Liver (tissue), 9 donors: ENCODE measurements around the gene GZMM. TPM values are rescaled to one million over a fixed set of nuclear protein-coding genes. Genes with fewer than 3 reads are reported as not detected.

Experiments
- DNase-seq: peaks from one replicate; pipeline ENCODE4 v3.0.0-alpha.2; 2017; ENCODE audit warnings: low spot score
- H3K27ac ChIP-seq, 2 donors: one replicate each; pipeline ENCODE4 v1.7.0; 2013; ENCODE audit warnings: inconsistent platforms in 2 of 2, low read length in 2 of 2, control low read depth in 1 of 2, low read depth in 1 of 2, mild to moderate bottlenecking in 1 of 2
- H3K27me3 ChIP-seq, 4 donors: one replicate each; pipeline versions ENCODE4 v1.6.1 to v1.7.0; 2013; ENCODE audit warnings: low read length in 3 of 4, inconsistent platforms in 1 of 4, mild to moderate bottlenecking in 1 of 4, moderate library complexity in 1 of 4; ENCODE audit not compliant: control insufficient read depth in 4 of 4, insufficient read depth in 4 of 4
- H3K36me3 ChIP-seq, 4 donors: one replicate each; pipeline versions ENCODE4 v1.6.1 to v1.7.0; 2013; ENCODE audit warnings: low read length in 3 of 4, mild to moderate bottlenecking in 3 of 4, low read depth in 1 of 4, moderate library complexity in 1 of 4; ENCODE audit not compliant: control insufficient read depth in 4 of 4, insufficient read depth in 3 of 4
- H3K4me1 ChIP-seq, 4 donors: one replicate each; pipeline versions ENCODE4 v1.6.1 to v1.7.0; 2013; ENCODE audit warnings: low read length in 3 of 4, mild to moderate bottlenecking in 3 of 4, moderate library complexity in 1 of 4; ENCODE audit not compliant: control insufficient read depth in 4 of 4, insufficient read depth in 4 of 4
- H3K4me3 ChIP-seq, 3 donors: one replicate each; pipeline versions ENCODE4 v1.6.1 to v1.7.0; 2013; ENCODE audit warnings: low read length in 3 of 3, control low read depth in 1 of 3, low read depth in 1 of 3, mild to moderate bottlenecking in 1 of 3
- H3K9ac ChIP-seq, 2 donors: one replicate each; pipeline ENCODE4 v1.7.0; 2013; ENCODE audit warnings: low read length in 2 of 2, mild to moderate bottlenecking in 2 of 2, moderate library complexity in 2 of 2, control low read depth in 1 of 2, low read depth in 1 of 2
- H3K9me3 ChIP-seq, 4 donors: one replicate each; pipeline versions ENCODE4 v1.6.1 to v1.7.0; 2013; ENCODE audit warnings: low read length in 3 of 4; ENCODE audit not compliant: control insufficient read depth in 4 of 4
- CTCF ChIP-seq: fragments of 150-350 bp; IDR thresholded peaks from 2 replicates; pipeline ENCODE4 v1.5.1; 2017; ENCODE audit warnings: improper control_type of control experiment, low read depth, low read length; ENCODE audit not compliant: missing input control
- FOXA1 ChIP-seq: IDR thresholded peaks from 2 replicates; pipeline ENCODE4 v1.6.1; 2016; ENCODE audit warnings: antibody characterized with exemption
- FOXA2 ChIP-seq: IDR thresholded peaks from 2 replicates; pipeline ENCODE4 v1.6.1; 2016; ENCODE audit warnings: antibody characterized with exemption
- GABPA ChIP-seq, 2 donors: IDR thresholded peaks in 1 of 2; conservative IDR thresholded peaks in 1 of 2; 2 replicates each; pipeline ENCODE4 v1.6.1; 2016; ENCODE audit warnings: antibody characterized with exemption in 2 of 2, mild to moderate bottlenecking in 1 of 2, moderate library complexity in 1 of 2
- HNF4A ChIP-seq, 2 donors: conservative IDR thresholded peaks; 2 replicates each; pipeline ENCODE4 v1.6.1; 2016; ENCODE audit warnings: antibody characterized with exemption in 2 of 2, mild to moderate bottlenecking in 2 of 2
- HNF4G ChIP-seq: IDR thresholded peaks from 2 replicates; pipeline ENCODE4 v1.6.1; 2016; ENCODE audit warnings: antibody characterized with exemption
- JUND ChIP-seq, 2 donors: IDR thresholded peaks; 2 replicates each; pipeline ENCODE4 v1.6.1; 2016; ENCODE audit warnings: antibody characterized with exemption in 2 of 2
- NR2F2 ChIP-seq: IDR thresholded peaks from 2 replicates; pipeline ENCODE4 v1.6.1; 2016; ENCODE audit warnings: antibody characterized with exemption
- RAD21 ChIP-seq, 2 donors: IDR thresholded peaks; 2 replicates each; pipeline ENCODE4 v1.6.1; 2016; ENCODE audit warnings: antibody characterized with exemption in 2 of 2, mild to moderate bottlenecking in 2 of 2
- REST ChIP-seq: IDR thresholded peaks from 2 replicates; pipeline ENCODE4 v1.6.1; 2016; ENCODE audit warnings: antibody characterized with exemption, mild to moderate bottlenecking
- RXRA ChIP-seq, 2 donors: IDR thresholded peaks; 2 replicates each; pipeline ENCODE4 v1.6.1; 2017 to 2018; ENCODE audit warnings: antibody characterized with exemption in 2 of 2, mild to moderate bottlenecking in 1 of 2
- SP1 ChIP-seq: IDR thresholded peaks from 2 replicates; pipeline ENCODE4 v1.6.1; 2018; ENCODE audit warnings: antibody characterized with exemption, mild to moderate bottlenecking
- TAF1 ChIP-seq: conservative IDR thresholded peaks from 2 replicates; pipeline ENCODE4 v1.6.1; 2016; ENCODE audit warnings: antibody characterized with exemption, mild to moderate bottlenecking
- YY1 ChIP-seq: IDR thresholded peaks from 2 replicates; pipeline ENCODE4 v1.6.1; 2016; ENCODE audit warnings: antibody characterized with exemption, mild to moderate bottlenecking
- WGBS: extraction: QIAGEN DNeasy Blood & Tissue Kit; methylation state at CpG from one replicate; pipeline ENCODE4 v1.1.7; 2013; 5-methylcytosine and 5-hydroxymethylcytosine counted together
- polyA plus RNA-seq, 2 donors: library from polyadenylated mRNA; stranded (reverse) in 1 of 2; unstranded in 1 of 2; fragments of 200-250 nt in 1 of 2; fragments of >200 nt in 1 of 2; fragmentation: Nextera tagmentation in 1 of 2; extraction: Ambion mirVana in 1 of 2; gene quantifications; one replicate each; pipeline versions ENCODE4 v1.2.1 to v1.2.3, GENCODE V29; 2013 to 2015
- total RNA-seq, 2 donors: library from RNA; depleted of rRNA; stranded (reverse); fragments of >200 nt; gene quantifications; one replicate each; pipeline ENCODE4 v1.2.3, GENCODE V29; 2014
- TF ChIP-seq, protein P1 (sequence below): IDR thresholded peaks from 2 replicates; pipeline ENCODE4 v1.6.1; 2016; ENCODE audit warnings: antibody characterized with exemption
- TF ChIP-seq, protein P2 (sequence below): IDR thresholded peaks from 2 replicates; pipeline ENCODE4 v1.6.1; 2016; ENCODE audit warnings: antibody characterized with exemption
- donor health status: healthy.
- donor health status: healthy.
- donor health status: healthy.
- donor health status: healthy.
- donor health status: healthy.

GZMM gene
- total and polyA plus RNA-seq, 4 donors, result 0.28 to 1.3 (median 1.1) TPM

- DNase-seq, result peak; percentile 95
- Histone ChIP-seq H3K4me3 (no peak overlapping the region), H3K36me3 (no peaks in the 10 kb centered on the region), H3K4me1 (peaks cover 6 to 23% (median 15%) of the 10 kb centered on the region in 4 donors), H3K27me3 (no peaks in the 10 kb centered on the region), H3K27ac (peak overlapping the region; percentile 14 to 38), H3K9ac (no peak overlapping the region), H3K9me3 (no peaks in the 10 kb centered on the region)
- WGBS, result 28% methylated on average over 21 of the region's 21 CpGs
- no peak for TF ChIP-seq TAF1
- TF ChIP-seq JUND (IDR thresholded peaks at IDR 0.05), result no peak
- no peak for TF ChIP-seq GABPA (IDR thresholded peaks at IDR 0.05 in 1 of 2, conservative IDR thresholded peaks at IDR 0.05 in 1 of 2)
- TF ChIP-seq HNF4A (conservative IDR thresholded peaks at IDR 0.05), result no peak
- TF ChIP-seq RAD21 (IDR thresholded peaks at IDR 0.05), result peak; percentile 65 to 84
- TF ChIP-seq HNF4G, result no peak
- peak; percentile 92 for TF ChIP-seq CTCF
- no peak for TF ChIP-seq SP1
- TF ChIP-seq, protein P1, sequence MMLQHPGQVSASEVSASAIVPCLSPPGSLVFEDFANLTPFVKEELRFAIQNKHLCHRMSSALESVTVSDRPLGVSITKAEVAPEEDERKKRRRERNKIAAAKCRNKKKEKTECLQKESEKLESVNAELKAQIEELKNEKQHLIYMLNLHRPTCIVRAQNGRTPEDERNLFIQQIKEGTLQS, result no peak
- peak in 1 of 2 donors; percentile 31 for TF ChIP-seq RXRA (IDR thresholded peaks at IDR 0.05)
Observed at GRCh38 chr19:510606-511100, 33.2 kb upstream of the GZMM start.

DNA sequence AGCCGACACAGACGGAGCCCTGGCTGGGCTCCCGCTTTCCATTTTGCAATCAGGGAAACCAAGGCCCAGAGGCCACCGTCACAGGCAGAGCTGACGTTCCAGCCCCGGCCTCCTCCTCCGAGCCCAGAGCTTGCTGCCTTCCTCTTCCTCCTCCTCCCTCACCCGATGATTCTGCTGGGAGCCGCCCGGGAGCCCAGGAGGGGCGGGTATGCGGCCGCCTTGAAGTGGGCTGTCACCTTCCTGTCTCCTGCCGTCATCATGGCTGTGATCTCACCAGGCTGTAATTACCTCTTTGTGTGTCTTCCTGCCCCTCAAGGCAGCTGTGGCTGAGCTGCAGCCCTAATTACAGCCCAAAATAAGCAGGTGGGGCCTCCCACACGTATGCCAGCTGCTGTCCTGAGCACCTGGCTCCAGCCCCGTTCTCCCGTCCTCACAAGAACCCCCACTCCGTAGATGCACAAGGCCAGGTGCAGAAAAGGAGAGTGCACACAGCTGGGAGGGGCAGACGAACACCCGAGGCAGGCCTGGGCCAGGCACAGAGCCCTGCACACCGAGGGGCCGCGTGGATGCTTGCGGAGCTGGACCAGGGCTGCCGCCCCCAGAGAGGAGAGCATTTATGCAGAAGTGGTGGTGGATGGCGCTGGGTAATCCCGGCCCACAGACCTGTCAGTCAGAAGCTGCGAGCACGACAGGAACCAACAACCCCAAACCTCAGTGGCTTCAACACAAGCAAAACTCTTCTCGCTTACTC is 32.6 kb upstream of the GZMM start:
- no peak for TF ChIP-seq CTCF
- no peak for TF ChIP-seq TAF1
- no peak for TF ChIP-seq NR2F2
- no peak for TF ChIP-seq JUND (IDR thresholded peaks at IDR 0.05)
- TF ChIP-seq, protein P1, result no peak
- no peak for TF ChIP-seq FOXA1
- no peak for TF ChIP-seq RAD21 (IDR thresholded peaks at IDR 0.05)
- TF ChIP-seq, protein P2, sequence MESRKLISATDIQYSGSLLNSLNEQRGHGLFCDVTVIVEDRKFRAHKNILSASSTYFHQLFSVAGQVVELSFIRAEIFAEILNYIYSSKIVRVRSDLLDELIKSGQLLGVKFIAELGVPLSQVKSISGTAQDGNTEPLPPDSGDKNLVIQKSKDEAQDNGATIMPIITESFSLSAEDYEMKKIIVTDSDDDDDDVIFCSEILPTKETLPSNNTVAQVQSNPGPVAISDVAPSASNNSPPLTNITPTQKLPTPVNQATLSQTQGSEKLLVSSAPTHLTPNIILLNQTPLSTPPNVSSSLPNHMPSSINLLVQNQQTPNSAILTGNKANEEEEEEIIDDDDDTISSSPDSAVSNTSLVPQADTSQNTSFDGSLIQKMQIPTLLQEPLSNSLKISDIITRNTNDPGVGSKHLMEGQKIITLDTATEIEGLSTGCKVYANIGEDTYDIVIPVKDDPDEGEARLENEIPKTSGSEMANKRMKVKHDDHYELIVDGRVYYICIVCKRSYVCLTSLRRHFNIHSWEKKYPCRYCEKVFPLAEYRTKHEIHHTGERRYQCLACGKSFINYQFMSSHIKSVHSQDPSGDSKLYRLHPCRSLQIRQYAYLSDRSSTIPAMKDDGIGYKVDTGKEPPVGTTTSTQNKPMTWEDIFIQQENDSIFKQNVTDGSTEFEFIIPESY, result no peak
- no peak for TF ChIP-seq HNF4G
- no peak for TF ChIP-seq YY1
- TF ChIP-seq RXRA (IDR thresholded peaks at IDR 0.05), result no peak
- no peak for TF ChIP-seq REST
- no peak for TF ChIP-seq GABPA (IDR thresholded peaks at IDR 0.05 in 1 of 2, conservative IDR thresholded peaks at IDR 0.05 in 1 of 2)
- TF ChIP-seq FOXA2, result no peak
- H3K36me3 ChIP-seq, result no peaks in the 10 kb centered on the region
- H3K4me1 ChIP-seq, result peaks cover 5 to 21% (median 15%) of the 10 kb centered on the region in 4 donors
- H3K27me3 ChIP-seq, result no peaks in the 10 kb centered on the region
- H3K27ac ChIP-seq, result peak overlapping the region; percentile 14 to 38
- H3K9ac ChIP-seq, result no peak overlapping the region
- H3K4me3 ChIP-seq, result no peak overlapping the region
- DNase-seq, result peak; percentile 56
- H3K9me3 ChIP-seq, result no peaks in the 10 kb centered on the region
- WGBS, result 69% methylated on average over 30 of the region's 30 CpGs
